Adrenal gland (tissue), 5 donors: ENCODE results near the gene METTL24.

Experiments
- CTCF ChIP-seq, 6 experiments: fragments of 450-650 bp in 4 of 6; fragments of 200-600 bp in 2 of 6; sonication (generic) in 1 of 6; IDR thresholded peaks; 1 replicate in 5 of 6; 2 replicates in 1 of 6; pipeline versions ENCODE4 v1.5.1 to v1.8.0; 2016 to 2021; ENCODE audit warnings: antibody characterized with exemption in 6 of 6, mild to moderate bottlenecking in 2 of 6, moderate library complexity in 1 of 6
- POLR2A ChIP-seq, 2 donors: fragments of 450-650 bp; IDR thresholded peaks; one replicate each; pipeline ENCODE4 v1.6.1; 2017; ENCODE audit warnings: antibody characterized with exemption in 2 of 2, mild to moderate bottlenecking in 2 of 2, moderate library complexity in 1 of 2
- donor health status: DM: no; HTN: no; CAD: no.

- TF ChIP-seq POLR2A (IDR thresholded peaks at IDR 0.05) = no peak
- no peak for TF ChIP-seq CTCF (IDR thresholded peaks at IDR 0.05)
Measured at GRCh38 chr6:110319843-110320242, 38.3 kb downstream of the METTL24 start.
